ENCODE measurements around the gene FGF14.

GRCh38 chr13:102441085-102441484 is 39.2 kb upstream of the FGF14 start:
- no peak for TF ChIP-seq EZH2 (IDR thresholded peaks at IDR 0.05; ENCODE audit: low read depth, unreplicated experiment)
- no peak for TF ChIP-seq CTCF (conservative IDR thresholded peaks at IDR 0.05; ENCODE audit: low read depth in 2 of 2)
- no peak for TF ChIP-seq POLR2AphosphoS5 (IDR thresholded peaks at IDR 0.05; ENCODE audit: low read depth)
- no peak for TF ChIP-seq NANOG (IDR thresholded peaks at IDR 0.05; ENCODE audit: borderline replicate concordance)
- TF ChIP-seq JUNB (IDR thresholded peaks at IDR 0.05; ENCODE audit: unreplicated experiment), result no peak
- no peak for TF ChIP-seq ZNF331 (CRISPR knock-in tag; IDR thresholded peaks at IDR 0.05; ENCODE audit: low read depth)
- TF ChIP-seq ZNF114 (CRISPR knock-in tag; IDR thresholded peaks at IDR 0.05), result no peak

Data from GM23338 (cell line).